ENCODE measurements around the gene GHITM. TPM values are rescaled to one million over a fixed set of nuclear protein-coding genes. Genes with fewer than 3 reads are reported as not detected.
"Not testable (repeated sequence)": the region's sequence is repeated elsewhere in the genome, so short reads cannot be mapped to it uniquely, and the experiment has no call there.

The GHITM gene
- total RNA-seq, 2 donors from 2014 or later: 284 to 404 TPM

DNA sequence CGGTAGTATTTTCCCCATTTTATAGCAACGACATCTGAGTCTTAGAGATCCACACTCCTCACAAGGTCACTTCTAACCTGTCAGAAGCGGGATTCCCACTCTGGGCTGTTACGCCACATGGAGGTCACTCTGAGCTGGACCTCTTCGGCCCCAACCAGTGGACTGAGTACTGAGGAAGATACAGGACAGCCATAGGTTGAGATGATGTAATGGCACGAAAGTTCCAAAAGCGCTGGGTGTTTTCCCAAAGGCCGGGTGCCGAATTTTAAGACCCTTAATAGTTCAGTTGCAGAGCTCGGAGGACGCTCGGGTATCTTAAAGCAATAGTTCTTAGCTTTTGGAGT, 699 bp downstream of the GHITM start:
- Histone ChIP-seq H3K9ac (ENCODE audit: low read depth in 2 of 2, low read length in 2 of 2) (peak overlapping the region; percentile 97 to 100), H3K4me3 (peak overlapping the region; percentile 97), H3K27me3 (no peaks in the 10 kb centered on the region), H3K36me3 (peaks cover 12% of the 10 kb centered on the region), H3K27ac (peak overlapping the region; percentile 98), H3K4me1 (peaks cover 13% of the 10 kb centered on the region), H3K9me3 (no peaks in the 10 kb centered on the region)
- intact Hi-C loops (cut with DNase I): no loop called here
- TF ChIP-seq, protein P1, sequence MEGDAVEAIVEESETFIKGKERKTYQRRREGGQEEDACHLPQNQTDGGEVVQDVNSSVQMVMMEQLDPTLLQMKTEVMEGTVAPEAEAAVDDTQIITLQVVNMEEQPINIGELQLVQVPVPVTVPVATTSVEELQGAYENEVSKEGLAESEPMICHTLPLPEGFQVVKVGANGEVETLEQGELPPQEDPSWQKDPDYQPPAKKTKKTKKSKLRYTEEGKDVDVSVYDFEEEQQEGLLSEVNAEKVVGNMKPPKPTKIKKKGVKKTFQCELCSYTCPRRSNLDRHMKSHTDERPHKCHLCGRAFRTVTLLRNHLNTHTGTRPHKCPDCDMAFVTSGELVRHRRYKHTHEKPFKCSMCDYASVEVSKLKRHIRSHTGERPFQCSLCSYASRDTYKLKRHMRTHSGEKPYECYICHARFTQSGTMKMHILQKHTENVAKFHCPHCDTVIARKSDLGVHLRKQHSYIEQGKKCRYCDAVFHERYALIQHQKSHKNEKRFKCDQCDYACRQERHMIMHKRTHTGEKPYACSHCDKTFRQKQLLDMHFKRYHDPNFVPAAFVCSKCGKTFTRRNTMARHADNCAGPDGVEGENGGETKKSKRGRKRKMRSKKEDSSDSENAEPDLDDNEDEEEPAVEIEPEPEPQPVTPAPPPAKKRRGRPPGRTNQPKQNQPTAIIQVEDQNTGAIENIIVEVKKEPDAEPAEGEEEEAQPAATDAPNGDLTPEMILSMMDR (IDR thresholded peaks at IDR 0.05): no peak
- DNase-seq: no peak

DNA sequence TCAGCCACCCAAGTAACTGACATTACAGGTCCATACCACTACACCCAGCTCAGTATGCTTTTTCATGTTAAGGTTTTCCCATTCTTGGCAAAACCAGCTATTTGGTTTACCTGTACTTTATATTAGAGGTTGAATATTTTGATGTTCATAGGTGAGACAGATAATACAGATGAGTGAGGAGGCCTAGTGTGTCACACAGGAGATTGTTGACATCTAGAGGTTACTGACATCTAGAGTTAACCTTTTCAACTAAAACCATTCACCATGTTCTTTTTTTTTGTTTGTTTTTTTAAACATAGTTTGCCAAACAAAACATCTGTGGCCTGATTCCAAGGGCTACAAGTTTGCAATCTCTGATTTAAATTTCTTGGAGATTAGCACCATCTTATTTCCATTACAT, 8.0 kb downstream of the GHITM start:
- intact Hi-C loops (cut with DNase I): loop anchor here (5.0 kb wide), 1 partner anchor 180 kb away; the partner anchor contains the start of gene CCSER2
- peaks cover 39% of the 10 kb centered on the region for H3K36me3 ChIP-seq

GRCh38 chr10:84148006-84148597, 8.8 kb downstream of the GHITM start:
- H3K27me3 ChIP-seq; H3K27ac ChIP-seq; DNase-seq; H3K9ac ChIP-seq (ENCODE audit: low read depth in 2 of 2, low read length in 2 of 2); H3K4me3 ChIP-seq; H3K4me1 ChIP-seq; H3K9me3 ChIP-seq: not testable (repeated sequence)
- peaks cover 47% of the 10 kb centered on the region for H3K36me3 ChIP-seq
- TF ChIP-seq, protein P1 (IDR thresholded peaks at IDR 0.05): peak; percentile 77
- intact Hi-C loops (cut with DNase I): loop anchor here (2.0 to 5.0 kb wide), 2 partner anchors 57 to 179 kb away; partner anchors contain the start of gene CCSER2

More for the DNA sequence above, 8.0 kb downstream of the GHITM start:
- Histone ChIP-seq H3K9ac (ENCODE audit: low read depth in 2 of 2, low read length in 2 of 2) (no peak overlapping the region), H3K27me3 (no peaks in the 10 kb centered on the region), H3K4me3 (no peak overlapping the region), H3K27ac (no peak overlapping the region), H3K9me3 (no peaks in the 10 kb centered on the region), H3K4me1 (no peaks in the 10 kb centered on the region)
- no peak for DNase-seq
- TF ChIP-seq, protein P1 (IDR thresholded peaks at IDR 0.05): no peak

- Histone ChIP-seq H3K4me1 (no peaks in the 10 kb centered on the region), H3K36me3 (peaks cover 37% of the 10 kb centered on the region), H3K4me3 (no peak overlapping the region), H3K27me3 (no peaks in the 10 kb centered on the region), H3K9me3 (no peaks in the 10 kb centered on the region), H3K9ac (ENCODE audit: low read depth in 2 of 2, low read length in 2 of 2) (no peak overlapping the region), H3K27ac (no peak overlapping the region)
- intact Hi-C loops (cut with DNase I): loop anchor here (2.0 to 5.0 kb wide), 2 partner anchors 55 to 177 kb away; partner anchors contain the start of gene CCSER2
- DNase-seq: no peak
- TF ChIP-seq, protein P1 (IDR thresholded peaks at IDR 0.05): no peak
Measured at GRCh38 chr10:84149854-84150253, 10.5 kb downstream of the GHITM start.

DNA sequence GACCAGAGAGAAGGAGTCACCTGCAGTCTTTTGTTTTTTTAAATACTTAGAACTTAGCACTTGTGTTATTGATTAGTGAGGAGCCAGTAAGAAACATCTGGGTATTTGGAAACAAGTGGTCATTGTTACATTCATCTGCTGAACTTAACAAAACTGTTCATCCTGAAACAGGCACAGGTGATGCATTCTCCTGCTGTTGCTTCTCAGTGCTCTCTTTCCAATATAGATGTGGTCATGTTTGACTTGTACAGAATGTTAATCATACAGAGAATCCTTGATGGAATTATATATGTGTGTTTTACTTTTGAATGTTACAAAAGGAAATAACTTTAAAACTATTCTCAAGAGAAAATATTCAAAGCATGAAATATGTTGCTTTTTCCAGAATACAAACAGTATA, 13.5 kb downstream of the GHITM start:
- Histone ChIP-seq H3K9ac (ENCODE audit: low read depth in 2 of 2, low read length in 2 of 2) (no peak overlapping the region), H3K9me3 (no peaks in the 10 kb centered on the region), H3K36me3 (peaks cover 29% of the 10 kb centered on the region), H3K4me3 (no peak overlapping the region), H3K27ac (no peak overlapping the region), H3K4me1 (no peaks in the 10 kb centered on the region), H3K27me3 (no peaks in the 10 kb centered on the region)
- DNase-seq: no peak
- intact Hi-C loops (cut with DNase I): no loop called here
- TF ChIP-seq, protein P1 (IDR thresholded peaks at IDR 0.05): no peak

Data from colonic mucosa (tissue), 4 donors.